NCI-H2081 treated with DMSO at 0.1 percent for 48 hours (cell line): ENCODE data around the gene TMEM179B.
"Not testable (repeated sequence)": the region's sequence is repeated elsewhere in the genome, so short reads cannot be mapped to it uniquely, and the experiment has no call there.

Source experiments
- DNase-seq: peaks from one replicate; lab custom pipeline; 2025; lab: John Stamatoyannopoulos, UW

Gene TMEM179B

GRCh38 chr11:62789576-62789975 lies 2.4 kb downstream of the TMEM179B start:
- no peak for DNase-seq

- no peak for DNase-seq
Measured at GRCh38 chr11:62791501-62792201, 4.4 kb downstream of the TMEM179B start, which contains the start of gene TMEM223. Gene TMEM223 (minus strand): TSS chr11:62792006. CDS start chr11:62791994, 12 bp downstream.

GRCh38 chr11:62792202-62792575 lies 5.0 kb downstream of the TMEM179B start:
- DNase-seq = no peak

- DNase-seq = no peak
Measured at GRCh38 chr11:62794201-62794775, 7.1 kb downstream of the TMEM179B start.

- DNase-seq = no peak
Measured at GRCh38 chr11:62796281-62796680, 9.1 kb downstream of the TMEM179B start.

GRCh38 chr11:62799486-62799885 lies 12.3 kb downstream of the TMEM179B start:
- no peak for DNase-seq

- no peak for DNase-seq
Measured at GRCh38 chr11:62801071-62801470, 13.9 kb downstream of the TMEM179B start.

GRCh38 chr11:62804310-62805075 lies 17.3 kb downstream of the TMEM179B start:
- DNase-seq = no peak

- peak; percentile 55 for DNase-seq
Measured at GRCh38 chr11:62805076-62805892, 18.1 kb downstream of the TMEM179B start, which contains the start of gene NXF1. Gene NXF1 (minus strand): TSS chr11:62805440. CDS start chr11:62805356, 84 bp downstream.

GRCh38 chr11:62805961-62806441 lies 18.8 kb downstream of the TMEM179B start:
- DNase-seq = no peak

- no peak for DNase-seq
Measured at GRCh38 chr11:62806611-62807121, 19.5 kb downstream of the TMEM179B start.

- DNase-seq = no peak
Measured at GRCh38 chr11:62810748-62811147, 23.5 kb downstream of the TMEM179B start.

GRCh38 chr11:62811659-62812058 lies 24.5 kb downstream of the TMEM179B start:
- DNase-seq = no peak

- DNase-seq = no peak
Measured at GRCh38 chr11:62816557-62816956, 29.4 kb downstream of the TMEM179B start.

GRCh38 chr11:62817129-62817528 lies 29.9 kb downstream of the TMEM179B start:
- DNase-seq = no peak

GRCh38 chr11:62823677-62824076 lies 36.5 kb downstream of the TMEM179B start:
- DNase-seq = no peak

GRCh38 chr11:62828130-62828529 lies 40.9 kb downstream of the TMEM179B start:
- DNase-seq = not testable (repeated sequence)

- DNase-seq = no peak
Measured at GRCh38 chr11:62830904-62831519, 43.8 kb downstream of the TMEM179B start.

GRCh38 chr11:62831520-62832335 lies 44.5 kb downstream of the TMEM179B start, which contains the start of gene STX5:
Gene STX5 (minus strand): TSS chr11:62832051. CDS start chr11:62831243, 808 bp downstream.
- DNase-seq = peak; percentile 84
